Measurements from ENCODE around the gene LMBR1L. TPM values are rescaled to one million over a fixed set of nuclear protein-coding genes. Genes with fewer than 3 reads are reported as not detected.

LMBR1L gene
- total and polyA plus RNA-seq, 2 of the 8 experiments (the other 6 are each of a cell fraction or from before 2014, with no cell fraction given), result 36.6 to 49.6 TPM

DNA sequence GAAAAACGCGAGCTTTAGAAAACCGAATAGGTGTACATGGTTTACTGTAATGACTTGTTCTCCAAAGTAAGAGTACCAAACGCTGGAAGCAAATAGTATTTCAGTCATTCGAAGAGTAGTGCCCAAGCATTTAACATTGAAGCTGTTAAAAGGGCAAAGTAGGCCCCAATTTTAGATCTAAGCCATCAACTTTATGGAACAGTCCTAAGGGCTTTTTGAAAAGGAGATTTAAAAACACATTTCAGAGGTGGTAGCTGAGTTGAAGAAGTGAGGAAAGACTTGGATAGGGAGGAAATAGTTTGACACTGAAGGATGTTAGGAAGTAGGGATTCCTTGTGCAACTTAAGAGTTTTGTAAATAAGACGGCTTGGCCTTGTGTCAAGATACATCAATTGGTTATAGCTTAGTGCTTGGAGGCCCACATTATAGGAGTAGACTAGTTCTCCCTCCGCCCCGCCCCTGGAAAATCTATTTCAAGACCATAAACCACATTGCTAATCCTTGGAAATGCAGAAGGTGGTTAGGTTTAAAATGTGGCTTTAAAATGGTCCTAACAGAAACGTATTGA is 21.3 kb upstream of the LMBR1L start:
- Histone ChIP-seq H3K4me3 (ENCODE audit: extremely low read depth in 1 of 4, insufficient read depth in 2 of 4, low read depth in 3 of 4, low read length in 4 of 4) (peak overlapping the region; percentile 26 to 100 (median 42); a peak in 6 of 8 replicates), H3K27ac (ENCODE audit: low read depth, low read length) (no peak overlapping the region), H2BK15ac (ENCODE audit: low read length) (no peak overlapping the region), H2AFZ (ENCODE audit: low read length) (peak overlapping the region; percentile 14; the same call in 1 of the 2 replicates), H4K91ac (replicated peaks; ENCODE audit: insufficient read length, low read length) (no peak overlapping the region), H3K9ac (replicated peaks in 1 of 4; ENCODE audit: extremely low read depth in 1 of 4, low read depth in 3 of 4, low read length in 3 of 4) (peak overlapping the region; percentile 16 to 65 (median 25); a peak in 3 of 7 replicates), H3K56ac (replicated peaks; ENCODE audit: insufficient read length, low read depth, low read length) (no peak overlapping the region), H4K5ac (ENCODE audit: insufficient read length, low read depth, low read length) (no peak overlapping the region), H2BK20ac (ENCODE audit: low read length) (no peak overlapping the region), H2BK5ac (ENCODE audit: low read depth, low read length) (no peak overlapping the region), H3K23ac (ENCODE audit: insufficient read length) (no peak overlapping the region), H3K23me2 (ENCODE audit: low read depth, low read length) (peaks cover 8% of the 10 kb centered on the region), H3K36me3 (ENCODE audit: control insufficient read depth in 2 of 4, insufficient read depth in 4 of 4, low read length in 3 of 4) (peaks cover 17 to 28% (median 19%) of the 10 kb centered on the region in 4 experiments), H3K18ac (ENCODE audit: extremely low read depth, low read length) (no peak overlapping the region), H2BK120ac (replicated peaks; ENCODE audit: low read depth, low read length) (no peak overlapping the region), H2BK12ac (ENCODE audit: low read depth, low read length) (no peak overlapping the region), H3K4me1 (replicated peaks in 1 of 4; ENCODE audit: control insufficient read depth in 3 of 4, insufficient read depth in 4 of 4, low read length in 3 of 4) (peaks cover 0 to 4% (median 2%) of the 10 kb centered on the region in 4 experiments; a peak in 4 of 7 replicates), H4K20me1 (replicated peaks in 1 of 2; ENCODE audit: control insufficient read depth in 1 of 2, insufficient read depth in 2 of 2, low read length in 2 of 2) (peaks cover 5 to 15% of the 10 kb centered on the region in 2 experiments), H3K27me3 (replicated peaks in 1 of 4; ENCODE audit: control insufficient read depth in 3 of 4, extremely low read depth in 1 of 4, insufficient read depth in 3 of 4, low read length in 3 of 4) (no peaks in the 10 kb centered on the region), H3K14ac (ENCODE audit: insufficient read length) (no peak overlapping the region), H3K4me2 (ENCODE audit: insufficient read depth in 1 of 2, low read depth in 2 of 2, low read length in 2 of 2) (peak overlapping the region; percentile 63 to 74), H4K8ac (ENCODE audit: extremely low read depth, insufficient read depth, low read length) (no peak overlapping the region), H2AK5ac (ENCODE audit: low read depth, low read length) (no peak overlapping the region), H3K4ac (replicated peaks; ENCODE audit: insufficient read length, low read depth, low read length) (no peak overlapping the region), H3K79me1 (ENCODE audit: low read depth, low read length) (no peaks in the 10 kb centered on the region), H3K79me2 (ENCODE audit: control insufficient read depth in 1 of 2, insufficient read depth in 2 of 2, low read length in 2 of 2) (peaks cover 0 to 21% of the 10 kb centered on the region in 2 experiments; a peak in 2 of 4 replicates), H3K9me3 (ENCODE audit: insufficient read depth in 2 of 2, low read depth in 1 of 2, low read length in 1 of 2) (no peaks in the 10 kb centered on the region)
- 45% methylated on average over 9 of the region's 9 CpGs; no CpG with 5 or more reads in 1 of the 2 experiments for WGBS, 2 experiments (ENCODE audit: extremely low coverage in 1 of 2, insufficient coverage in 1 of 2, insufficient read length in 1 of 2, insufficient replicate concordance in 2 of 2, low coverage in 1 of 2, low lambda C conversion rate in 2 of 2, missing lambda C conversion rate in 1 of 2)
- ChIA-PET CTCF (ENCODE audit: partially characterized antibody) (interaction anchor here (0.6 to 3.0 kb wide), 9 partner anchors 14 to 165 kb away, joined by 3 to 17 read pairs (median 7); no protein-coding TSS in a partner anchor), POLR2A (ENCODE audit: partially characterized antibody) (interaction anchor here (1.1 to 8.6 kb wide), 31 partner anchors 11 to 133 kb away, joined by 3 to 132 read pairs (median 19); partner anchors contain the start of genes DDN, DHH, KMT2D and LMBR1L)
- DNase-seq (ENCODE audit: low read depth in 1 of 2, low spot score in 2 of 2) (no peak), FAIRE-seq (no peak)
- TF ChIP-seq CTBP2 (IDR thresholded peaks at IDR 0.05; ENCODE audit: borderline replicate concordance, insufficient read depth, insufficient read length, low read length), result no peak

Data from H1 (cell line).